Measurements from ENCODE around the gene PLD6. TPM values are rescaled to one million over a fixed set of nuclear protein-coding genes. Genes with fewer than 3 reads are reported as not detected.
"Not testable (repeated sequence)": the region's sequence is repeated elsewhere in the genome, so short reads cannot be mapped to it uniquely, and the experiment has no call there.

The PLD6 gene
- polyA plus RNA-seq, 5 donors = 3.5 to 6.4 (median 4.8) TPM

DNA sequence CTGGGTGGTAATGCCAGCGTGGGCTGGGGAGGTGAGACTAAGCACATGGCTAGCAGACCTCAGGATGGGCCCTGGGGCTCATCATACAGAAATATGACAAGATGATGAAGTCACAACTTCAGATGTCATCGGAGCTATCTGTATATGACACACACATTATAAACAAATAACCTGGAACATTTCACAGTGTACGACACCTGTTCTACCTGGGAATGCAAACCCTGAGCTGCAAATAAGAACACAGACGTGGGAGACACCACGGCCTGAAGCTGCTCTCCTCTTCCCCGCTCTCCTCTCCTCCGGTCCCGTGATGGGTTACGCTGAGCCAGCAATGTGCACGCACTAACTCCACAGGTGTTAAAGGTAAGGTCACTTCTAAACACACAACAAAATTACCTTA, 4.9 kb downstream of the PLD6 start:
- DNase-seq = no peak

DNA sequence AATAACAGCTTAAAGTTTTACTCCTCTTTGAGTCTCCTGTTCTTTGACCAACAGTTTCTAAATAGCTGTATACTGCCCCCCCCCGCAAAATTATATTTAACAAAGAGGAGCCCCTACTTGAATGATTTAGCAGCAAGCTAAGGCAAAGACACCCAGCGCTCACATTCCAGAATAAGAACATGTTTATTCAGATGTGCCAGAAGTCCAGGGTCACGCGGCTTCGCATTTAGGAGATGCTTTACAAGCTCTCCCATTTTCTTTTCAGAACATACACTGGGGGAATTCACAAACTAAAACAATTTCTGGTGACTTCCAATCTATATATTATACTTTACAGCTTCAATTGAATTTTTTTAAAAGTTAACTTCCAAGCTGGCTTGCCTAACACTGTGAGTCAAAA, 5.3 kb downstream of the PLD6 start:
- peak in 1 of 2 donors; percentile 37 for DNase-seq

DNA sequence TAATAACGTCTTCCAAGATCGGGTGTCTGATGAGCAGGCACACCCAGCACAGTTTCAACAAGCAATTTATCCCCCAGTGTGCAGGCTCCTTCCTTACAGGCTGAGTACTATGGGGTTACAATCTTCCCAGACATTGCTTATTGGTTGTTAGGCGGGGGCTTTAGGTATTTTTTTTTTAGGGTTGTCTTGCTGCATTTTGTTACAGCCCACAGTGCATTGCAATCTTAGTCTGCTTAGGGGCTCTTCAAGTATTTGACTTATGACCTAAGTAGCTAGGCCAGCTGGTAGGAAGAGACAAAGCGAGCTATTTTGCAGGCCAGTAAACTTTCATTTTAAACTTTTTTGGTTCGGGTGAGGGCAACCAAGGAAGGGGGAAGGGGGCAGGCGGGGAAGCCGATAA, 5.8 kb downstream of the PLD6 start:
- DNase-seq = no peak

DNA sequence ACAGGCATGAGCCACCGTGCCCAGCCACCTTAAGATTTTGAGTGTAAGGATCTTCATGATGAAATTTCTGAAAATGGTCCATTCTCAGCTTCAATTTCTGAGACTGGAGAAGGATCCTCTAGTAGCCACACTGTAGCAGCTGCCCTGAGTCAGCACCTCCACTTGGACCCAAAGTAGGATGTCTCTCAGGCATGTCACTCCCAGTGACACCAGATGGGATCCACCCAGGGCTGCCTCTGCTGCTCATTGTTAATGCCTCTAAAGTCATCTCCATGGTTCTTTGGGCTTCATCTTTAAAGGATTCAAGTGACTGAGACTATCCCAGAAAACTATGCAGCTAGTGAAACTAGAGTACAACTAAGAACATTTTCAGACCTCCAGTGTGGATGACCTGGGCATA, 7.9 kb downstream of the PLD6 start:
- no peak for DNase-seq

DNA sequence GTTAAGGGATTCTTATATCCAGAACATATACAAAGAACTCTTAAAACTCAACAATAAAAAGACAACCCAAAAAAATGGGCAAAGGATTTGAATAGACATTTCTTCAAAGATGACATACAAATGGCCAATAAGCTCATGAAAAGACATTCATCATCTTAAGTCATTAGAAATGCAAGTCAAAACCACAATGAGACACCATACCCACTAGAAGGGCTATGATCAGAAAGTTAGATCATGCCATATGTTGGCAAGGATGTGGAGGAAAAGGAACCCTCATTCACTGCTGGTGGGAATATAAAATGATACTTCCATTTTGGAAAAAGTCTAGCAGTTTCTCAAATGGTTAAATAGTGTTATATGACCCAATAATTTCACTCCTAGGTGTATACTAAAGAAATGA, 9.4 kb downstream of the PLD6 start:
- no peak for DNase-seq

DNA sequence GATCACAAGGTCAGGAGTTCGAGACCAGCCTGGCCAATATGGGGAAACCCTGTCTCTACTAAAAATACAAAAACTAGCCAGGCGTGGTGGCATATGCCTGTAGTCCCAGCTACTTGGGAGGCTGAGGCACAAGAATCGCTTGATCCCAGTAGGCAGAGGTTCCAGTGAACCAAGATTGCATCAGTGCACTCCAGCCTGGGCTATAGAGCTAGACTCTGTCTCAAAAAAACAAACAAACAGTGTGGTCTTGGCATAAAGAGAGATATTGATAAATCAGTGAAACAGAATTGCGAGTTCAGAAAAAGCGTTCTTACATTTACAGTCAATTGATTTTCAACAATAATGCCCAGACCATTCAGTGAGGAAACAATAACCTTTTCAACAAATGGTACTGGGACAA, 10.7 kb downstream of the PLD6 start:
- DNase-seq = not testable (repeated sequence)

DNA sequence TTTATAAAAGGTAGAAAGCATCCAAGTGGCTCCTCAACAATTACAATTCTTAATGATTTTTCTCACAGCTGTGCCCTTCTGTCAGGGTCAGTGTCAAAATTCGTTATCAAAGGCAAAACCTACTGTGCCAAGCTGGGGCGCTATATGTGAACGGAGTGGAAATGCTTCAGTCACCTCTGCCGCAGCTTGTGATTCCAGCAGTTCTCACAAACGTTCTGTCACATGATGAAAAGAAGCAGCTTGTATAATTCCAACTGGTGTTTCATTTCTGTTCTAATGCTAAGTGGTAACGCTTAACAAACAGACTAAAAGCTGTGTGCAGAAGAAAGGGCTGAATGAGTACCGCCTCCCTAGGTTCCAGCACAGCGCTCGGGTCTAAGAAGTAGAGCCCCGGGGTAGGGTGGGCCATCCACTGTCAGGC, 14.2 kb downstream of the PLD6 start:
- DNase-seq = no peak

DNA sequence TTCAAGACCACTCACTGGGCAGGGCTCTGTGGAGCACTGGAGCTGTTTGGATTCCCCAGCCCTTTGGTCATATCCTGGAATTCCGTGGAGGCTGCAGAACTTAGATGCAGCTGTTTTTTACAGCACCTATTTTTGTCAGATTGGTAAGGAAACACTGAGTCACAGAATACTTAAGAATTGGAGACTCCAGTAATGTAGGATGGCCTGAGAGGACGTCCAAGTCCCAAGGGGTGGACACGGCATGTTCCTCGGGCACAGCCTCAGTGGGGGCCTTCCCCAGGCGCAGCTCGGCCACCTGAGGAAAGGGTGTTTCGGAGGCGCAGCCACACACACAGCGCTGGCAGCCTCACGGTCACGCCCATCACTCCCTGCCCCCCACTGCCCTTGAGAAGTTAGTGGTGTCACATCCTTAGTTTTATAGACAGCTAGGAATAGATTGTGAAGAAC, 14.8 kb downstream of the PLD6 start:
- no peak for DNase-seq

DNA sequence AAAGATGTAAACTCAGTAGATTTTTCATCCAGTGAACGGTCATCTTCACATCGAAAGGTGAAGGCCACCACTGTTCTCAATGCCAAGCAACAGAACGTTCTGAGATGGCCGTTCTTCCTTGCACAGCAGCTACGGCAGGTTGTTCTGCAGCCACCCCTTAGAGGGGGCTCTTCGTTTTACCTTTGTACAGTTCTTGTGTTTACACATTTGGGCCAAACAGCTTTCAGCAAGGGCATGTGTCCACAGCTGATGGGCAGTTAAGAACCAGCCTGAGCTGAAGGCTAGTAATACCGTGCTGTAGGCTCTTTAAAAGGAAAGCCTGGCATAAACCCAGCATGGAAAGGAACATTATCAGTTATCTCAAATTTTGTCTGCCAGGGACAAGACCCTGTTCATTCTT, 15.9 kb downstream of the PLD6 start:
- DNase-seq = no peak

DNA sequence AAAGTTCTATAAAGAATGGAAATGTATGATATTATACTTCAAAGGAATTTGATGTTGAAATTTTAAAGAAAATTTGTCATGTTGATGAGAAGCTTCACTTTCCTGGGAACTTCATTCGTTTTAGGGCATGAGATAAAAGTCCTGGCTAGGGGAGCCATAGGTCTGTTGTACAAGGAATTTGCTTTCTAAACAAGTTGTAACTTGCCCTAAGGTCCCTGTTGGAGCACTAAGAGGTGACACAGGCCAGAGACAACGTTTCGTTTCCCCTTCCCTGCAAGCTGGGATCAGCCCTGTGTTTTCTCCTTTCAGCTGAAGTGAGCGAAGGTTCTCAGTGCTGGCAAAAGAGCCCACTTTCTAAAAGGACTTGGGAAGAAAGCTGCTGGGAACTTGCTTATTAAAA, 16.6 kb downstream of the PLD6 start:
- no peak for DNase-seq

DNA sequence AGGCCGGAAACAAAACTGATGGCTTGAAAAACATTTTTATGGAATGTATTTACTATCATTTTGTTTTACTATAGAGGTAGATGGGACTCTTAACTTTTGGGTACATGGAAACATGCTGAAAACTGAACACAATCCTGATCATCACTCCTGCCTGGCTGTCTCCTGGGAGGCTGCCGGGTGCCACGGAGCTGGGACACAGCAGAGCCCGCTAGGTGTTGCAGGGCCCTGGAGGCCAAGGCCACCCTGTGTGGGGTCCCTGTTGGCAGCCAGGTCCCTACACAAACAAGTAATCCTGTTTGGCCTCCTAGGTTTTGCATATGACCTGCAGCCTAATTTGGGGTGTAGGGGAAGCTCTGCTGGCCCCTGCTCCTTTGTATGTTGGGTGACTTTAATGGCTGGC, 17.5 kb downstream of the PLD6 start:
- DNase-seq = no peak

DNA sequence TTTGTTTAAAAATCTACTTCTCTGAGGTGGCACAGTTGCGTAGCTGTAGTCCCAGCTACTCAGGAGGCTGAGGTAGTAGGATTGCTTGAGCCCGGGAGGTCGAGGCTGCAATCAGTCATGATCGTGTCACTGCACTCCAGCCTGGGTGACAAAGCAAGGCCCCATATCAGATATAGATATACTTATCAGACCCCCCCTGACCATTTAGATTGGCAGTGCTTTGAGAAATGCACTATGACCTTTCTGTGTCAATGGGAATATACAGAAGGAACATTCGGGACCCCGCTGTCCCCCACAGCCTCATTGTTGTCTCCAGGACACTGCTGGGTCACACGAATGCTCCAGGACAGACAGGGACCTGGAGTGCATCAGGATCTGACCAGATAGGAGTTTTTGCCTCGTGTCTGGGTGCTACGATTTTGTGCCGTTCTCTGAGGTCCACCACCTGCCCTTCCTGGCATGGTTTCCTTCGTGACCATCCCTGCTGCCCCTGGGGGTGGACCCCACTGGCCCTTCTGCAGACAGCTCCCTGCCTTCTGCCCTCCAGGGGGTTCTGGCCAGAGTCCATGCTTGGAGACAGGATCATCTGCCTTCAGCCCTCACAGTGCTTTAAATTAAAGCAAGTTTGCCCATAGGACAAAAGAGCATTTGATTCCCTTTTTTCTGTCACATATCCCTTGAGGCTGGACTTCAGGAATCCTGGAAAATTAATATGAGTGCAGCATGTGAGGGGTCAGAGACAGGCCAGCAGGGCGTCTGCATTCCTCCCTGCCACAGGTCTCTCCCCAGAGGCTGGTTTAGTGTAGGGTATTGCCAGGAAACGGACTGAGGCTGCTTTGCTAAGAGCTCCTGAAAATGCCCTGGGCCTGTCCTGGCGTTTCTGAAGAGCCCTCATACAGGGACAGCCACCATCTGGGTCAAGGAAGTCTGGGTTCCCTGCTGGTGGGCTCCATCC, 19.3 kb downstream of the PLD6 start:
- DNase-seq = no peak

DNA sequence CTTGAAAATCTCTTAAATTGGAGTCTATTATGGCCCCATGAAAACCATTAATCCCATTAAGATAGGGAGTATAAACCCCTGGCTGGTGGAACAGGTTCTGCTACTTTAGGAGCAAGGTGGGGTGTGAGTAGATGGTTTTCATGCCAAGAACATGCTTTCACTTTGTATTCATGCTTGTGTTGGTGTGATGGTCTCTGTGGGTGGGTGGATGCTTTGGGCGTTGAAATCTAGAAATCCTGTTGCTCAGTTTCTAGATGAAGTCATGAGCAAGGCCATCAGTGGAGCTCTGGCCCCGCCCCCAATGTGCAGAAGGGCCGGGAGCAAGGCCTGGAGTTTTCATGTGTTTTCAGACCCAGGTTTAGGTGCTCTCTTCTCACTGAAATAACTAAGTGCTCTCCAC, 20.1 kb downstream of the PLD6 start:
- peak; percentile 45 to 52 for DNase-seq

DNA sequence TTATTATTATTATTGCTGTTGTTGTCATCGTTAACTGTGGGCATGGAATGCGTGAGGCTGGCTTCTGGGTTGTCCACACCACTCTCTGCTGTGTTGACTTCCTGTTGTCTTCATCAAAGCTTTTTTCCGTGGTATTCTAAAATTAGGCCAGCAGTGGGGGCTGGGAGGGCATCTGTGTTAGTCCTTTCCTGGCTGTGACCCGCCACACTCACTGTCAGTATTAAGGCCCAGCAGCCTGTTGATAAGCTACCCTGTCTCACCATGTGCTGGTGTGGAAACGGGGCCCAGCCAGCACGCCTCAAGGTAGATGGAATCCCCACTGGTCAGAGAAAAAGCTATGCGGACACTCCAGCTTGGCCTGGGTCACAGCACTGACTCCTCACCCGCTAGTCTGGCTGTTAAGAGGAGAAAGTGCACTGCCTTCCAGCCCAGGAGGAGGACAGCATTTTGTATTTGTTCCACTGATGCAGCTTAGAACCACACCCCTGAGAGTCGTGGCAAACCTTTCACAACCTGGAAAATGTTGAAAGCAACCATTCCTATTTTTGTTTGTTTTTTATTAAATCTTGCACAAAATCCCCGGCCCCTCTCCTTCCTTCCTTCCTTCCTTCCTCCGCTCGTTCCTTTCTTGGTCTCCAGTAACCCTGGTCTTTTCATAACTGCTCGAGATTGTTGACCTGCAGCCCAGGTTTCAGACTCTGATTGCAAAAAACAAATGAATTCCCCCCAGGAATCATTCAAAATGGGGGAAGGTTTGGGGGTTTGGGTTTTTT, 21.0 kb downstream of the PLD6 start:
- not testable (repeated sequence) for DNase-seq

DNA sequence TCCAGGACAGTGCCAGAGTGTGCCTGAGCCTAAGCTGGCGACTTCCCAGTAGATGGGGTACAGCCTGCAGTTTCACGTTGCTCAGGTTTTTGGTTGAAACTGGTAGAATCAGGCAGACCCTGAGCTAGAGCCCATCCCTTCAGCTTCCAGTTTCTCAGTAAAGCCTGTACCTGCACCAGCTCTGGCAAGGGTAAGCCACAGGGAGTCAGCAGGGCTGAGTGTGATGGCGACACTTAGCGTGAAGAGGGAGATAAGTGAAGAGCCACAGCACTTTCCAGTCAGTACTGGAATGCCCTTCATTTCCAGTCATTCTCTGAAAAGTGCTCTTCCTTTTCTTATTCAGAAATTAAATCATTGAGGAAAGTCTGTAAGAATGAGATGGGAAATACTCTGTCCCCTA, 22.4 kb downstream of the PLD6 start:
- DNase-seq = no peak

DNA sequence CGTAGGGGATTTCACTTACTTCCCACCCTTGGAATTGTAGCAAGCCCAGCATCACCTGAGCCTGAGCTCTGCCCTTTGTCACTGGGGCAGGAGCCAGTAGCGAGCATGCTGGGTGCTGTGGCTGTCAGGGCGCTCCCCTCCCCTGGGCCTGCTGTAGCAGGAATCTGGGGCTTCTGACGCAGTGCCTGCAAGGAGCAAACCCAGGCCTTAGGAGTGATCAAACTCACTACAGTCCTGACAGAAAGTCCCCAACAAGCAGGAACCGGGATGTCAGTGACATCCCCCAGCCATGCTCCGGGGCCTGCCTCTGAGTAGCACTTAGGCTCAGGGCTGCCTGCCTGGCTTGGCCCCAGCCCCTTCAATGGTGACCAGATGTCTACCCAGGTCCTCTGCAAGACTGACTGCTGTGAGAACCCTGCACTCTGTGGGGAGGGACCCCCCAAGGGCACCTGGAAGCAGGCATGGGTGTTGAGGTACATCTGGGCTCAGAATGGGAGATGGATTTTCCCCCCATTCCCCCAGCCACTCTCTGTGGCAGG, 23.5 kb downstream of the PLD6 start:
- DNase-seq = no peak

DNA sequence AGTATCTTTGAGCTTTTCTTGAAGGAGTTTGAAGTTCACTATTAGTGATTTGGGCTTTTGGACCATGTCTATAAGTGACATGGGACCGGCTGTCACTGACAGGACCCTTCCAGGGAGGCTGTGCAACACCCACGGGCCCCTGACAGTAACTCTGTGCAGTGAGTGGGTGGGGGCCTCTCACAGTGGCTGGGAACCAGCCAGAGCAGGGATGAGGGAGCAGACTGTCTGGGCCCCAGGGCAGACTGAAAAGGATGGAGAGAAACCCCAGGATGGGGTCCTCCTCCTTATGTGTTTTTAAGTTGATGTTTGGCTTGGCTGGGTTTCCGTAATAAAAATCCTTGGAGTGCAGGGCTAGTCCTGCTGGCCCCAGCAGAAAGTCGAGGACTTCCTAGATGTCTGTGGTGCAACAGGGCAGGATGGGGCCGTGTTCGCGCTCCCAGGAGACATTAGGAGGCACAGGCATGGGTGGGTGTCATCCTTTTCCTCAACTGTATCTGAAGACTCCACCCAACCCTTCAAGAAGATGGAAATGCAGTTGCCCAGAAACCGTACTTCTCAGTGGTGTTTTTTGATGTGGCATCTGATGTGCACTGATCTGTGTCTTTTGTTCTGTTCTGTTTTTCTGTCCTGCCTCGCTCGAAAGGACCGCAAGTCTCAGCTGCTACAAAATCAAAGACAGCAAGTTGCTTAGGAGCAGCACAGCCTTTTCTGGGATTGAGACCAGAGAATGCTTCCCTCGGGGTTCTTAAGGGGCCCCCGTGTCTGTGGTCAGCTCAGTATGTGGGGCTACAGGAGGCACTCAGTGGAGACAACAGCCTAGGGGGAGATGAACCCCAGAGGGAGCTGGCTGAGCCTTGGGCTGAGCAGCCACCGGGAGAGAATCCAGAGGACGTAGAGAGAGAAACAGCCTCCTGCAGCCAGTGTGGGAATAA, 24.2 kb downstream of the PLD6 start:
- no peak for DNase-seq

DNA sequence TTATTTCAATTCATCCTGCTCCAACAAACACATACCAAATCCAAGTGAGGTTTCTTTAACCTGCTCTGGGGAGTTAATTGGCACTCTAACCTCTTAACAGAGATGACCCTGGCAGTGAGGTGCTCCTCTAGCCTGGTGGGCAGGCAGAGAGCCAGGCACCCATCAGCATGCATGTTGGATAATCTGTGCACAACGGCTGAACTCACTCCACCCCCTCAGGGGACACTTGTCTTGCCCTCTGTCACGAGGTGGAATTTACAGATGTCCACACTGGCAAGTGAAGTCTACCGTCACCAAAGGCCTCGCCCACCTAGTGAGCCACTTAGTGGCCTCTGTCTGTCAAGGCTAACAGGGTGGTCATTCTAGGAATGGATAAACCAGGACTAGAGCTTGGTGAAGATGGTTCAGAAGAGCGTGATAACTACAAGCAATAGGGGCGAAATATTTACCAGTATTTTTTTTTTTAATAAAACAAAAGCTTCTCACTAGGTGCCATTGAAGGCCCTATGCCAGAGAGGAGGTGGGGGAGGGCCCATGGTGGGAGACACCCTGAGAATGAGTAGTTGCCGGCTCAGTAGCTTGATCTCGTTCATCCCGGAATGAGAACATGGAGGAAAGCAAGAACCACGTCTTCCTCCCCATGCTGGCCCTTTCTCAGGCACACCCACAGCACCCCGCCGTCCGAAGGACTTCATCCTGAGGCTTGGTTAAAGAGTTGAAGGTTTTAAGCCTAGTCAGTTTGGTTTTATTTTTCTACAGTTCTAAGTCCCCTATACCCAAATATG, 25.2 kb downstream of the PLD6 start:
- DNase-seq = no peak

DNA sequence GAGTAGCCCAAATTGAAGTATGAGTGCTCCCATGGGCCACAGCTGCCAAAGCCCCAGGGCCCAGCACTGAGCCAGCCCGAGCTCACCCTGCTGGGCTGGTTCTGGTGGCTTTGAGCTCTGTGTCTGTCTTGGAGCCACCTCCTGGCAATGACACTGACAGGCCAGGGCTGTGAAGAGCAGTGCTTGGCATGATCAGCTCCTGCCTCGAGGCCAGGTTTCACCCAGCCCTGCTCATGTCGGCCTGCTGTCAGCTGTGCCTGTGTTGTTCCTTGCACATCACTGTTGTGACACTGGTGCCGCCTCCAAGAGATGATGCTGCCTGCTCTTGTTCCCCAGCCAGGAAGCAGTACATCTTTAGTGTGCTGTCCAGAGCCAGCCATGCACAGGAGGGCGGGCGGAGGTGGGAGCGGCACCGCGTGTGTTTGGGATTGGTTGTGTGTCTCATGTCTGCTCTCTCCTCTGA, 26.0 kb downstream of the PLD6 start:
- DNase-seq = no peak

DNA sequence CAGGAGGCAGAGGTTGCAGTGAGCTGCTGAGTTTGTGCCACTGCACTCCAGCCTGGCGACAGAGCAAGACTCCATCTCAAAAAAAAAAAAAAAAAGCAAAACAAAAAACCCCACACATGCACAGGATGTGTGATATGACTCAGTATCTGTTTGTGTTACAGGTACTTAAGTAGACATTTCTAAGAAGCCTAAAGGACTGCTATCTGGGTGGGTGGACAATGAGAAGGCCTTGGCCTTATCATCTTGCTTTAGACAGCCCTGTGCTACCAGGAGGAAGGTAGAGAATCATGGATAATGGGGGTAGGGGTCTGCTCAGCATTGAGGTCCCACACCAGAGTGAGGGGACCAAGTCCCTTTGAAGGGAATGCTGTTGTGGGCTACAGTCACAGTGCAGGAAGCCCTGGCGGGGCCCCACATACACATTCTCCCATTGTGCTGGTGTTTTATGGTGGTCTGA, 26.7 kb downstream of the PLD6 start:
- no peak for DNase-seq
